NCI-H748 treated with DMSO at 0.1 percent for 48 hours (cell line): Measurements from ENCODE around the gene MTIF2.
"Not testable (repeated sequence)": the region's sequence is repeated elsewhere in the genome, so short reads cannot be mapped to it uniquely, and the experiment has no call there.

ENCODE experiments used
- DNase-seq: peaks from one replicate; lab custom pipeline; 2025; lab: John Stamatoyannopoulos, UW

The MTIF2 gene

GRCh38 chr2:55268907-55269644 lies at the start of gene MTIF2:
Gene MTIF2, minus strand, starts transcription at chr2:55269231. Its CDS starts 5,373 bp downstream, at chr2:55263858.
- peak; percentile 76 for DNase-seq

- DNase-seq: no peak
Measured at GRCh38 chr2:55314985-55315384, 46.0 kb upstream of the MTIF2 start.

- DNase-seq: no peak
Measured at GRCh38 chr2:55311444-55311870, 42.4 kb upstream of the MTIF2 start.

GRCh38 chr2:55309446-55309845 lies 40.4 kb upstream of the MTIF2 start:
- no peak for DNase-seq

- no peak for DNase-seq
Measured at GRCh38 chr2:55302241-55302640, 33.2 kb upstream of the MTIF2 start.

GRCh38 chr2:55301277-55301676 lies 32.2 kb upstream of the MTIF2 start:
- no peak for DNase-seq

- no peak for DNase-seq
Measured at GRCh38 chr2:55296393-55296792, 27.4 kb upstream of the MTIF2 start.

GRCh38 chr2:55283083-55283482 lies 14.1 kb upstream of the MTIF2 start:
- no peak for DNase-seq

GRCh38 chr2:55282110-55282917 lies 13.3 kb upstream of the MTIF2 start:
- DNase-seq: peak; percentile 56

- DNase-seq: not testable (repeated sequence)
Measured at GRCh38 chr2:55280851-55281546, 12.0 kb upstream of the MTIF2 start.

- not testable (repeated sequence) for DNase-seq
Measured at GRCh38 chr2:55279859-55280424, 10.9 kb upstream of the MTIF2 start.

- DNase-seq: not testable (repeated sequence)
Measured at GRCh38 chr2:55279214-55279835, 10.3 kb upstream of the MTIF2 start.

GRCh38 chr2:55277310-55277709 lies 8.3 kb upstream of the MTIF2 start:
- DNase-seq: no peak

GRCh38 chr2:55274346-55274745 lies 5.3 kb upstream of the MTIF2 start:
- DNase-seq: not testable (repeated sequence)

- DNase-seq: no peak
Measured at GRCh38 chr2:55269645-55269990, 587 bp upstream of the MTIF2 start.

GRCh38 chr2:55268288-55268906 lies 634 bp downstream of the MTIF2 start:
- DNase-seq: no peak

GRCh38 chr2:55259586-55259985 lies 9.4 kb downstream of the MTIF2 start:
- not testable (repeated sequence) for DNase-seq

GRCh38 chr2:55252832-55253231 lies 16.2 kb downstream of the MTIF2 start:
- DNase-seq: no peak

GRCh38 chr2:55247025-55247424 lies 22.0 kb downstream of the MTIF2 start:
- no peak for DNase-seq

- no peak for DNase-seq
Measured at GRCh38 chr2:55245411-55245810, 23.6 kb downstream of the MTIF2 start.

- DNase-seq: no peak
Measured at GRCh38 chr2:55242617-55243016, 26.4 kb downstream of the MTIF2 start.
